ENCODE measurements around the gene SCG5.
"Not testable (repeated sequence)": the region's sequence is repeated elsewhere in the genome, so short reads cannot be mapped to it uniquely, and the experiment has no call there.

DNA sequence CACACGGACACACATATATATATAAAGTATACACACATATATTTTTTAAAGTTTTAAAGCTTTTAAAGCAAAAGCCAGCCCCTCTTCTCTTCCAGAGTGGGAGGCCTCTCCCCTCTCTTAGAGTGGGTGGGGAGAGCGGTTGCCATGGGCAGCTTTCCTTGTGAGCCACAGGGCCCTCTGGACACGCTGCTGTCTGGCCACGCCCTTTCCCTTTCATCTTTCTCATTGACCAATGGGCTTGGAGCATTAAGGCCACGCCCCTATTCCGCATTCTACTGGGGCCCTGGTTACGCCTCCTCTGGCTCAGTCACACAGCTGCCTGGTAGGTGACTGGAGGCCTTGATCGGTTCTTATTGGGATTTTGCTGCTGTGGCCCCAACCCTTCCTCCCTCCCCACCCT, 48.4 kb upstream of the SCG5 start, which contains the start of gene GOLGA8N:
- TF ChIP-seq CTCF (IDR thresholded peaks at IDR 0.05; ENCODE audit: low read length); EZH2 (IDR thresholded peaks at IDR 0.05; ENCODE audit: borderline replicate concordance, low read length): not testable (repeated sequence)

Data from OCI-LY1 (cell line).